ENCODE measurements around the gene MSH2.

DNA sequence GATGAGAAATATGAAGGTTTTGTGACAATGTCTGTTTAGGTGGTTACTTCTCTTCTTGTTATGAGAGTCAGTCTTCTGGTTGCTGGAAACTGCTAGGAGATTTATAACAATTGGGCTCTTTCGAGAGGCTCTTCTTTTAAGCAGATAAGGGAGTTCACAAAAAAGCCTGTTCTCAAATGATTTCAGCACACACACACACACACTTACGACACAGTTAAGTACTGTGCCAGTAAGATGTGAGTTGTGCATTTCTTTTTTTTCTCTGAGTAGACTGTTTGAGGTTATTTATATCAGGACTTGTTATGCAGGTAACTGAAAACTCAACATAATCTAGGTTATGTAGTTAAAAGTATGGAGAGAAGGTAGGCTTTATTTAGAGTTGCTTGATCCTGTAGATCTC, 49.8 kb downstream of the MSH2 start:
- TF ChIP-seq POLR2A (IDR thresholded peaks at IDR 0.05), result no peak
- TF ChIP-seq, protein P1, sequence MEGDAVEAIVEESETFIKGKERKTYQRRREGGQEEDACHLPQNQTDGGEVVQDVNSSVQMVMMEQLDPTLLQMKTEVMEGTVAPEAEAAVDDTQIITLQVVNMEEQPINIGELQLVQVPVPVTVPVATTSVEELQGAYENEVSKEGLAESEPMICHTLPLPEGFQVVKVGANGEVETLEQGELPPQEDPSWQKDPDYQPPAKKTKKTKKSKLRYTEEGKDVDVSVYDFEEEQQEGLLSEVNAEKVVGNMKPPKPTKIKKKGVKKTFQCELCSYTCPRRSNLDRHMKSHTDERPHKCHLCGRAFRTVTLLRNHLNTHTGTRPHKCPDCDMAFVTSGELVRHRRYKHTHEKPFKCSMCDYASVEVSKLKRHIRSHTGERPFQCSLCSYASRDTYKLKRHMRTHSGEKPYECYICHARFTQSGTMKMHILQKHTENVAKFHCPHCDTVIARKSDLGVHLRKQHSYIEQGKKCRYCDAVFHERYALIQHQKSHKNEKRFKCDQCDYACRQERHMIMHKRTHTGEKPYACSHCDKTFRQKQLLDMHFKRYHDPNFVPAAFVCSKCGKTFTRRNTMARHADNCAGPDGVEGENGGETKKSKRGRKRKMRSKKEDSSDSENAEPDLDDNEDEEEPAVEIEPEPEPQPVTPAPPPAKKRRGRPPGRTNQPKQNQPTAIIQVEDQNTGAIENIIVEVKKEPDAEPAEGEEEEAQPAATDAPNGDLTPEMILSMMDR (IDR thresholded peaks at IDR 0.05), result no peak
- TF ChIP-seq EP300 (IDR thresholded peaks at IDR 0.05), result no peak

Measured in tibial nerve (tissue), 4 donors.